Measurements from ENCODE around the gene BBS4. TPM values are rescaled to one million over a fixed set of nuclear protein-coding genes. Genes with fewer than 3 reads are reported as not detected.
"Not testable (repeated sequence)": the region's sequence is repeated elsewhere in the genome, so short reads cannot be mapped to it uniquely, and the experiment has no call there.

The BBS4 gene
- total RNA-seq, 1 experiment from 2014 or later: 17.9 TPM

DNA sequence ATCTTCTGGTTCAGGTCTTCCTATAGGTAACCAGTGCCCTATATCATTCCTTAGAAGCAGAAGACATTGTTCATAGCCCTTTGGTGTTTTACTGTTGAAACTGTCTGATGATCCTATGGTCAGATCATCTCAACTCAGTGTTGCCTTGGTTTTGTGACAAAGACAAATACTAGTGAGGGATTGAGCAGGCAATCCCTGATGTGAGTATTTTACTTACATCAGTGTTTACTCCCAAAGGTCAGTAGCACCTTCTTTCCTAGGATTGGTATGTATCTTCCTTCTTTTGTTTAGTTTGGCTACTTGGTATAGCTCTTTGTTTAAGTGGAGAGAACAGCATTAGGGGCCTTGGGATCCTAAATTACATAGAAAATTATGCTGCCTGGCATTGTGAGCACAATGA, 41.1 kb downstream of the BBS4 start:
- ChIA-PET POLR2A (no interaction called here), CTCF (interaction anchor here (0.6 kb wide), 1 partner anchor 320 kb away, joined by 3 read pairs; no protein-coding TSS in a partner anchor)
- Histone ChIP-seq H3K36me3 (ENCODE audit: control insufficient read depth, insufficient read depth, low read length) (no peaks in the 10 kb centered on the region), H3K9me3 (ENCODE audit: control insufficient read depth, insufficient read depth, low read depth, low read length) (no peaks in the 10 kb centered on the region), H3K4me1 (ENCODE audit: control insufficient read depth, insufficient read depth, low read length) (no peaks in the 10 kb centered on the region), H3K4me3 (ENCODE audit: low read depth in 2 of 2, low read length in 2 of 2) (no peak overlapping the region), H3K27me3 (ENCODE audit: control insufficient read depth, insufficient read depth, low read length) (no peaks in the 10 kb centered on the region), H3K27ac (ENCODE audit: low read length) (no peak overlapping the region)
- intact Hi-C loops (cut with micrococcal nuclease; ENCODE audit: unreplicated experiment): no loop called here
- ATAC-seq: no peak
- BruUV-seq (replicated peaks): no TSS peak
- TF ChIP-seq POLR2AphosphoS5 (IDR thresholded peaks at IDR 0.05; ENCODE audit: low read depth, low read length) (no peak), REST (IDR thresholded peaks at IDR 0.05; ENCODE audit: insufficient read depth in 1 of 2, low read depth in 2 of 2, low read length in 1 of 2) (no peak)
- TF ChIP-seq, protein P1, sequence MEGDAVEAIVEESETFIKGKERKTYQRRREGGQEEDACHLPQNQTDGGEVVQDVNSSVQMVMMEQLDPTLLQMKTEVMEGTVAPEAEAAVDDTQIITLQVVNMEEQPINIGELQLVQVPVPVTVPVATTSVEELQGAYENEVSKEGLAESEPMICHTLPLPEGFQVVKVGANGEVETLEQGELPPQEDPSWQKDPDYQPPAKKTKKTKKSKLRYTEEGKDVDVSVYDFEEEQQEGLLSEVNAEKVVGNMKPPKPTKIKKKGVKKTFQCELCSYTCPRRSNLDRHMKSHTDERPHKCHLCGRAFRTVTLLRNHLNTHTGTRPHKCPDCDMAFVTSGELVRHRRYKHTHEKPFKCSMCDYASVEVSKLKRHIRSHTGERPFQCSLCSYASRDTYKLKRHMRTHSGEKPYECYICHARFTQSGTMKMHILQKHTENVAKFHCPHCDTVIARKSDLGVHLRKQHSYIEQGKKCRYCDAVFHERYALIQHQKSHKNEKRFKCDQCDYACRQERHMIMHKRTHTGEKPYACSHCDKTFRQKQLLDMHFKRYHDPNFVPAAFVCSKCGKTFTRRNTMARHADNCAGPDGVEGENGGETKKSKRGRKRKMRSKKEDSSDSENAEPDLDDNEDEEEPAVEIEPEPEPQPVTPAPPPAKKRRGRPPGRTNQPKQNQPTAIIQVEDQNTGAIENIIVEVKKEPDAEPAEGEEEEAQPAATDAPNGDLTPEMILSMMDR (IDR thresholded peaks at IDR 0.05): no peak
- in situ Hi-C loops (cut with HindIII; ENCODE audit: low pct_unique_long_range_greater_than_20kb, low sequenced_read_pairs): no loop called here
- no peak for DNase-seq (ENCODE audit: low read depth, low spot score)

GRCh38 chr15:72728249-72728648, 42.2 kb downstream of the BBS4 start:
- H3K9me3 ChIP-seq (ENCODE audit: control insufficient read depth, insufficient read depth, low read depth, low read length); in situ Hi-C loops (cut with HindIII; ENCODE audit: low pct_unique_long_range_greater_than_20kb, low sequenced_read_pairs); CTCF ChIA-PET; H3K27ac ChIP-seq (ENCODE audit: low read length); H3K27me3 ChIP-seq (ENCODE audit: control insufficient read depth, insufficient read depth, low read length); intact Hi-C loops (cut with micrococcal nuclease; ENCODE audit: unreplicated experiment); H3K36me3 ChIP-seq (ENCODE audit: control insufficient read depth, insufficient read depth, low read length); H3K4me3 ChIP-seq (ENCODE audit: low read depth in 2 of 2, low read length in 2 of 2); POLR2A ChIA-PET; DNase-seq (ENCODE audit: low read depth, low spot score); H3K4me1 ChIP-seq (ENCODE audit: control insufficient read depth, insufficient read depth, low read length); ATAC-seq; BruUV-seq (replicated peaks): not testable (repeated sequence)

- H3K27ac ChIP-seq (ENCODE audit: low read length): no peak overlapping the region
- no peaks in the 10 kb centered on the region for H3K9me3 ChIP-seq (ENCODE audit: control insufficient read depth, insufficient read depth, low read depth, low read length)
- DNase-seq (ENCODE audit: low read depth, low spot score): no peak
- TF ChIP-seq POLR2AphosphoS5 (IDR thresholded peaks at IDR 0.05; ENCODE audit: low read depth, low read length) (no peak), TCF7L2 (IDR thresholded peaks at IDR 0.05; ENCODE audit: low read depth, low read length) (no peak), SIN3A (IDR thresholded peaks at IDR 0.05; ENCODE audit: borderline replicate concordance, insufficient read depth, low read depth, low read length) (no peak), REST (IDR thresholded peaks at IDR 0.05; ENCODE audit: insufficient read depth in 1 of 2, low read depth in 2 of 2, low read length in 1 of 2) (no peak)
- TF ChIP-seq, protein P1 (IDR thresholded peaks at IDR 0.05): no peak
- POLR2A ChIA-PET: interaction anchor here (0.7 kb wide), 1 partner anchor 166 kb away, joined by 7 read pairs; no protein-coding TSS in a partner anchor
- no peaks in the 10 kb centered on the region for H3K36me3 ChIP-seq (ENCODE audit: control insufficient read depth, insufficient read depth, low read length)
- H3K4me3 ChIP-seq (ENCODE audit: low read depth in 2 of 2, low read length in 2 of 2): no peak overlapping the region
- no peaks in the 10 kb centered on the region for H3K4me1 ChIP-seq (ENCODE audit: control insufficient read depth, insufficient read depth, low read length)
- intact Hi-C loops (cut with micrococcal nuclease; ENCODE audit: unreplicated experiment): no loop called here
- in situ Hi-C loops (cut with HindIII; ENCODE audit: low pct_unique_long_range_greater_than_20kb, low sequenced_read_pairs): no loop called here
- BruUV-seq (replicated peaks): no TSS peak
- no peaks in the 10 kb centered on the region for H3K27me3 ChIP-seq (ENCODE audit: control insufficient read depth, insufficient read depth, low read length)
- CTCF ChIA-PET: no interaction called here
- ATAC-seq: no peak
Measured at GRCh38 chr15:72728821-72729220, 42.8 kb downstream of the BBS4 start.

Measured in Panc1 (cell line).